GM23248 (cell line): Measurements from ENCODE around the gene YEATS2.

Experiments
- EZH2 ChIP-seq: fragments of 200-600 bp; sonication (generic); IDR thresholded peaks from 2 replicates; pipeline ENCODE4 v1.6.1; 2018; ENCODE audit warnings: antibody characterized with exemption, mild to moderate bottlenecking; ENCODE audit not compliant: insufficient read depth, poor library complexity, severe bottlenecking
- EZH2phosphoT487 ChIP-seq: fragments of 200-600 bp; sonication (generic); IDR thresholded peaks from 2 replicates; pipeline ENCODE4 v1.6.1; 2018; ENCODE audit warnings: antibody characterized with exemption, moderate library complexity, mild to moderate bottlenecking, low read depth; ENCODE audit not compliant: insufficient read depth

DNA sequence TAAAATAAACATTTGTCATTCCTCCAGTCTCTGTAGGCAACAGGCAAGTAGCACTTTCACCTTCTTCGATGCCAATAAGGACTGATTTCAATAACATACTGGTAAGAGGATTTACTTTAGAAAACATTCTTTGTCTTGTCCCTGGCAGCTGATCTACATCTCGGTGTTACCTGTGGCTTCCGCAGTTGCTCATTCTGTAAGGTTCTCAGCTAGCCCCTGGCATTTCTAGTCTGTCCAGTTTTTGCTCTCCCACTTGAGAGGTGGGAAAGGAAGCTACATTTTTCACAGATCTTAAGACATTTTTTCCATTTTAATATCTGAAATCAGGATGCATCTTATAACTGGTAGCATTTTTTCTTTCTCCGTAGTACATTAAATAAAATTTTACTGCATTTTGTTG, 147.5 kb downstream of the YEATS2 start:
- TF ChIP-seq EZH2phosphoT487 (no peak), EZH2 (no peak)
